Stimulated activated CD4-positive, alpha-beta T cell treated with anti-CD3 and anti-CD28 coated beads, Interleukin-15, amount 100 ng/mL, for 24 hours (primary cell): ENCODE data around the gene WHAMM.
"Not testable (repeated sequence)": the region's sequence is repeated elsewhere in the genome, so short reads cannot be mapped to it uniquely, and the experiment has no call there.

ENCODE experiments used
- DNase-seq: peaks from one replicate; pipeline ENCODE4 v3.0.0-alpha.2; 2020

WHAMM gene

DNA sequence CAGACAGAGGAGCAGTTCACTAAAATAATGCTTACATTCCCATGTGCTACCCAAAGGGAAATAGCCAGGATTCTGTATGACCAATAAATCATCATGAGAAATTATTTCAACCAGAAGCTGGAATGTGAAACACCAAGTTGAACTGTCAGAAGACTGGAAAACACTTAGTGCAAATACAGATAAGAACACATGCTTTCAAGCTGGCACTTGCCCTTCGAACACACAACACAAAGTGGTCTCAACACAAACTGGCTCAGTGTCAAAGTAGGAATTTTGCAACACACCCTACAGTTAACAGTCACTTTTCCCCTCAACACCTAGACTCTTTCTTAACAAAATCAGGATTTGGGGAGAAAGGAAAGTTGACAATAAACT, 4.9 kb upstream of the WHAMM start:
- no peak for DNase-seq

DNA sequence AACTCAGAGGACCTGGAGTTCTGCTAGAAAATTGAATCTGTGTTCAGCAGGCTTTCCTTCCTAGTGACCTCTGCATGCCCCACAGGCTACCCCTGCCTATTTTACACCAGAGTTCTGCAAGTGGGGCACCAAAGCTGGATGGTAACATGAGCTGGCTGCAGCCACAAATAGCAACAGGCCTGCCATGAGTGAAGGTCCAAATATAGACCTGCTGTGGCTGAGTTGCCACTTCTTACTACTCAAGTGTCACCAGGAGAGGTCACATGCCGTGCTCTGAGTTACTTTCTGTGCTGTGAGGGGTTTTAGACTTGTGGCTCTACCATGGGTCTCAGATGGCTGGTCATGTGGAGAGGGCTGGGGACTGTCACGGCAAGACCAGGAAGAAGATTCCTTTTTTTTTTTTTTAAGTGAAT, 3.4 kb upstream of the WHAMM start, which contains the start of gene FSD2:
Gene FSD2, minus strand, starts transcription at position 76 of the 413 bp plus-strand sequence. CDS start 18,679 bp downstream, outside the sequence.
- no peak for DNase-seq

DNA sequence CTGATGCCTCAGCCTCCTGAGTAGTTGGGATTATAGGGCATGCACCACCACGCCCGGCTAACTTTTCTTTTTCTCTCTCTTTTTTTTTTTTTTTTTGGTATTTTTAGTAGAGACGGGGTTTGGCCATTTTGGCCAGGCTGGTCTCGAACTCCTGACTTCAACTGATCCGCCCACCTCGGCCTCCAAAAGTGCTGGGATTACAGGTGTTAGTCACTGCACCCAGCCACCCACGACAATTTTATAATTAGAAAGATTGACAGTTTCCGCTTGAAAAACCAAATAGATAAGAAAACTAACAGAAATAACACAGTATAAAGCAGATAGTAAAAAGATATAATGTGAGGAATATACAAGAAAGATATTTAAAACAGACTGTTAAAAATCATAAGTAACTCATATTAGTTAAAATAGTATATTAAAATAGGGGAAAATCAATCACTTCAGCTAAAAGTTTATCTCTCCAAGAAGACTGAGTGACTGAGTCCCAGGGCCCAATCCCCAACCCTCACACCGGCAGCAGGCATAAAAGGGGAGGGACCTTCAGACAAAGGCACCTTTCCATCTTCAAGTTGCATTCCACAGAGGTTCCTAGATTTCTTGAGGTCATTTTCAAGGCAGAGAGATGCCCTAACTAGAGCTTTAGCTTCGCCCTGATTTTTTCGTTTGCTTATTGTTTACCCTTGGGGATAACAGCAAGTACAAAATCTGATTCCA, 1.4 kb upstream of the WHAMM start:
- no peak for DNase-seq

DNA sequence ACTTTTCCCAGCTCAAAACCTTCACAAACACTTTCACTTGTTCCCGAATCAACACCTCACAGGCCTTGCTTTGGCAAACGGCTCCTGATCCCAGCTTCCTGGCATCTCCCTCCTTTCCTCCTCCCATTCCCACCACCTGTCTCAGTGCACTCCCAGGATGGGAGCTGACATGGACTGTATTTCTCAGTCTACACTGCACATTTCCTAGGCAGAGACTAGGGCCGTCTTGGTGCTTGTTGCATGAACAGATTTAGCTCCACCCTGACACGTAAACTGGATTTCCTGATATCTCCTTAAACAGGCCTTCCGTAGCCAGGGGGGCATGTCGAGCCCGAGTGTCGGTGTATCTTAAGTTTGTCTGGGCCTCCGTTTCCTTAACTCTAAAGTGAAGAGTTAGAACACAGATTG, 790 bp upstream of the WHAMM start:
- DNase-seq, result no peak

DNA sequence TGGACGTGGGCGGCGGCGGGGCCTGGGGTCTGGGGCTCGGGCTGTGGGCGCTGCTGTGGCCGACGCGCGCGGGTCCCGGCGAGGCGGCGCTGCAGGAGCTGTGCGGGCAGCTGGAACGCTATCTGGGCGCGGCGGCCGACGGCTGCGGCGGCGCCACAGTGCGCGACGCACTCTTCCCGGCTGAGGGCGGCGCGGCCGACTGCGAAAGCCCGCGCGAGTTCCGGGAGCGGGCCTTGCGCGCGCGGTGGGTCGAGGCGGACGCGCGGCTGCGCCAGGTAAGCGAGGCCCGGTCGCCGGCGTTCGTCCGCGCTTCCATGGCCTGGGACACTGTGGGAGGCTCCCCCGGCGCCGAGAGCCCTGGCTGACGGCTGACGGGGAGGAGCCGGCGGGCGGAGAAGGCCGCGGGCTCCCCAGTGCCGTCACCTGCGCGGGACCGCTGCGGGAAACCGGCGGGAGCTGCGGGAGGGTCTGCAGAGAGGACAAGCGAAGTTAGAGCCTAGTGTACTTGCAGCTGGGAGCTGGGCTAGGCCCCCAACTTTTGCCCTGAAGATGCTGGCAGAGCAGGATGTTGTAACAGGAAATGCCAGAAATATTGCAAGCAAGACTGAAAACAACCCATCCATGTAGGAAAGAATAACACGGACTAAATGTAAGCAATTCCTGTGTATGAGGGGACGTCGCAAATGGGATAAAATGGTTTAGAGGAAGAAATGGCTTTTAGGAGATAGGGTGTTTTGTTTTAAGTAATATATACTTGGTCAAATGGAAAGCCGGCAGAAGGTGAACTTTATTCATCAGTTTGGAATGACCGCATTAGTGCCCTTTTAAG, 847 bp downstream of the WHAMM start:
- peak; percentile 47 for DNase-seq

DNA sequence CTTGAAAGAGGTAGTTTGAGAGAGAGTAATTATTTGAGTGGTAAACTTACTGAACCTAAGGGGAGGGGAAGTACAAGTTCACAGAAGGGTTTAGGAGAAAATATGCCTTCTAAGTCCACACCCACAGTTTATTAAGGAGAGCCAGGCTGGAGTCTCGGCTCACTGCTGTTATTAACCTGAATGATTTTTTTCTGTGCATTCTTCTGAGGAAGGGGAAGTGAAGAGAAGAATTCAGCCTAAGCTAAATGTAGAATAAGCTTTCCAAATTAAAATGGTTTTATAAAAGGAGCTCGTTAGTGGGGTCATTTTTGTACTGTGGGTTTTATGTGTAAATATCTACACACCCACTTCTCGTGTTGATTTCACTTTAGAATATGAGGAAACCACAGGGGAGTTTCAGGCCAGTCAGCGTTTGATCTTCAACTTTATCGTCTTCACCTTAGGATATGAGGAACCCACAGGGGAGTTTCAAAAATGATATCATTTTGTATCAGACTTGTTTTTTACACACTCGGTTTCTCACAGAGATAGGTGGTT, 1.5 kb downstream of the WHAMM start:
- DNase-seq, result peak; percentile 53

DNA sequence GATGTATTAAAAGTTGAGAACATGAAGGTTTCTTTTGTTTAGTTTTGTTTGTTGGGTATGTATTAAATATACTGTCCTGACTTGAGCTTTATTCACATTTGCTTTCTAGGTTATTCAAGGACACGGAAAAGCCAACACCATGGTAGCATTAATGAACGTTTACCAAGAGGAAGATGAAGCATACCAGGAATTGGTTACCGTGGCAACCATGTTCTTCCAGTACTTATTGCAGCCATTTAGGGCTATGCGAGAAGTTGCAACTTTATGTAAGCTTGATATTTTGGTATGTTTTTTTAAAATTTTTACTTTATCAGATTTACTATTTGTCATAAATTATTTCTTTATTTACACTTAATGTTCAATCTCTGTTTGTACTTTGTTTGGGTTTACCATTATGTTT, 3.6 kb downstream of the WHAMM start:
- no peak for DNase-seq

DNA sequence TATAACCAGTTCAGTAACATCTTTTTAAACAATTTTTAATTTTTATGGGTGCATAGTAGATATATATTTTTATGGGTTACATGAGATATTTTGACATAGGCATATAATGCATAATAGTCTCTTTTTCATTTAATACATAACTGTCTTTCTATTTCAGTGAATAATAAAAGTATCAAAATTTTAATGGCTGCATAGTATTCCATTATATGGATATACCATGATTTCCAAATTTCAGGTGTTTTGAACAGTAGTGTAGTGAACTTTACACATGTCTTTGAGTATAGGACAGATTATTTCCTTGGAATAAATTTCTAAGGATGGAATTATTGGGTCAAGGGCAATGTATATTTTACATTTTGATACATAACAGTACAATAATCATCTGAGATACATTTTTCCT, 10.7 kb downstream of the WHAMM start:
- no peak for DNase-seq

DNA sequence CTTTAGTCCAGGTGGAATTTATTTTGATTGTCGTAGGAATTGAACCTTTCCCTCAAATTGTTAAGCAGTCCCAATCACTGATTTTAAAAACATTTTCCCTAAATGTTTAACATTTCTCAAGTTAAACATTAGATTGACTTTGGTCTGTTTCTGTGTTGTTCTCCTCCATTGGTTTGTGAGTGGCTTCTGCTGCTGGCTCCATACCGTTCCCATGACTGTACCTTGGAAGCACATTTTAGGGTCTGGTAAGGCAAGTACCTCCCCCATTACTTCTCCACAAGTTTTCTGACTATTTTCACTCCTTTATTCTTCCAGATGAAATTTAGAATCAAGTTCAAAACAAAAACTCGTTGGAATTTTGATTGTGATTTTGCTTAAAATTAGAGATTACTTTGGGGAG, 12.0 kb downstream of the WHAMM start:
- not testable (repeated sequence) for DNase-seq

DNA sequence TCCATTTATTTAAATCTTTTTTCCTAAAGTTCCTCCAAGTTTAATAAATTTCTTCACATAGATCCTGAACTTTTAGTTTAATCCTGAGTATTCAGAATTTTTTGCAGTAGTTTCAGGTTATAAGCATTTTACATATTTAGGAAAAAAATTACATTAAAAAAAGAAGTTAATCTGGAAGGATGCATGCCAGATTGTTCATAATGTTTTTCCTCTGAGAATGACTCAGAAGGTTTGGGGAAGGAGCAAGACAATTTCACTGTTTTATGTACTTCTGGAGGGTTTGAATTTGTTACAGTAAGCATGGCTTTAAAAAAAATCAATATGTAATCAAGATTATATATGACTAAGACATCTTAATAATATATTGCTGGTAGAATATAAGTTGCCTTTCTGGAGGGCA, 12.4 kb downstream of the WHAMM start:
- not testable (repeated sequence) for DNase-seq

DNA sequence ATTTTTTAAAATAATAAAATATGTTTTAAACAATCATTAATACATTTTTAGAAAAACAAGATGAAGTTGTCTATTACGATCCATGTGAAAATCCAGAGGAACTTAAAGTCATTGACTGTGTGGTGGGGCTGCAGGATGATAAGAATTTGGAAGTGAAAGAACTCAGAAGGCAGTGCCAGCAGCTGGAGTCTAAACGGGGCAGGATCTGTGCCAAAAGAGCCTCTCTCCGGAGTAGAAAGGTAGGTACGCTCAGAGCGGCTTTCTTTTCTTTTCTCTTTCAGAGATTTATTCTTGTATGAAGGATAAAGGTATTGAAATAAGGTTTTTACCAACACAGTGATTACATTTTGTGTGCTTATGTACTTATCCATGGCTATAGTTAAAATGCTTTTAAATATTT, 13.6 kb downstream of the WHAMM start:
- DNase-seq, result no peak

DNA sequence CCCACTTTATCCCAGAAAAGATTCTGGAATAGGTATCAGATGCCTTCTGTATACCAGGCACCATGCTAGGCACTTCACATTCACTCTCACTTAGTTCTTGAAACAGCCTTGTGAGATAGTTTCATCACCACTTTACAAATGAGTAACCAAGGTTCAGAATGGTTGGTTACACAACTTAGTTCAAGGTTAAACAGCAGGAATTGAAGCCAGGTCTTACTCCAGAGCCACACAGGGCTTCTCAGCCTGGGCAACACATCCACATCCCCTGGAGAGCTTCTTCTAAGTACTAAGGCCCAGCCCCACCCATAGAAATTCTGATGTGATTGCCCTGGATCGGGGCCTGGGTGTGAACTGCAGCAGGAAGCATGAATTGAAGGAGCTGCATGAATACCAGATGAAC, 18.6 kb downstream of the WHAMM start:
- DNase-seq, result no peak

DNA sequence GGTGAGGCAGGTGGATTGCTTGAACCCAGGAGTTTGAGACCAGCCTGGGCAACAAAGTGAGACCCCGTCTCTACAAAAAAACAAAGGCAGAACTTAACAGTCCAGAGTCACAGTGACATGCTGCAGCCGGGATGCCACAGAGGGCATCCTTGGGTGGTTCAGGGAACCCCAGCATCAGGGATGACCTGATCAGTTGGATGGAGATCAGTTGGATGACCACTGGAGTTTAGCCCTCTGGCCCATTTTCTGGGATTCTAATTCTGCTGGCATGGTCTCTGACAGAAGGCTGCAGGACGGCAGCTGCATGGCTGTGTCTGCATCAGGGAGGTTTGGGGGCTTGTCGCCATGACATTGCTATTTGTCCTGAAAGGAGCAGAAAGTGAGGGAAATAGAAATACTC, 19.8 kb downstream of the WHAMM start:
- DNase-seq, result no peak

DNA sequence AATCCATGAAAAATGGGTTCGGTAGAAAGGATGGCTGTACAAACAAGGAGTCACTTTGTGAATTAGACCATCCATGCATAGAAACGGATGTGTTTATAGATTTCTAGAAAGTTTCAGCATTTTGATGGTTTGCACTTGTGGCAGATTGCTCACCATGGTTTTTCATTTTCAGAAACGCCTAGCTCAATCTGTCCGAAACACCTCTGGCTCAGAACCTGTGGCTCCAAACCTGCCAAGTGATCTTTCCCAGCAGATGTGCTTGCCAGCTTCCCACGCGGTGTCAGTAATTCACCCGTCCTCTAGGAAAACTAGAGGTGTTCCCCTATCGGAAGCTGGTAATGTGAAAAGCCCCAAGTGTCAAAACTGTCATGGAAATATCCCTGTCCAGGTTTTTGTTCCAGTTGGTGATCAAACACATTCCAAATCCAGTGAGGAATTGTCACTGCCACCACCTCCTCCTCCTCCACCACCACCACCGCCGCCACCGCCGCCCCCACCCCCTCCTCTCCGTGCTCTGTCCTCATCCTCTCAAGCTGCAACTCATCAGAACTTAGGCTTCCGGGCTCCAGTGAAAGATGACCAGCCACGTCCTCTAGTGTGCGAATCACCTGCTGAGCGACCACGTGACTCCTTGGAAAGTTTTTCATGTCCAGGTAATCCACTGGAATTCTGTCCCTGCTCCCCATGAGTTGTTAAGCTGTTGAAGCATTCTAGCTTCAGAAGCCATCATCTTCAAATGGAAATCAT, 21.2 kb downstream of the WHAMM start:
- DNase-seq, result no peak

DNA sequence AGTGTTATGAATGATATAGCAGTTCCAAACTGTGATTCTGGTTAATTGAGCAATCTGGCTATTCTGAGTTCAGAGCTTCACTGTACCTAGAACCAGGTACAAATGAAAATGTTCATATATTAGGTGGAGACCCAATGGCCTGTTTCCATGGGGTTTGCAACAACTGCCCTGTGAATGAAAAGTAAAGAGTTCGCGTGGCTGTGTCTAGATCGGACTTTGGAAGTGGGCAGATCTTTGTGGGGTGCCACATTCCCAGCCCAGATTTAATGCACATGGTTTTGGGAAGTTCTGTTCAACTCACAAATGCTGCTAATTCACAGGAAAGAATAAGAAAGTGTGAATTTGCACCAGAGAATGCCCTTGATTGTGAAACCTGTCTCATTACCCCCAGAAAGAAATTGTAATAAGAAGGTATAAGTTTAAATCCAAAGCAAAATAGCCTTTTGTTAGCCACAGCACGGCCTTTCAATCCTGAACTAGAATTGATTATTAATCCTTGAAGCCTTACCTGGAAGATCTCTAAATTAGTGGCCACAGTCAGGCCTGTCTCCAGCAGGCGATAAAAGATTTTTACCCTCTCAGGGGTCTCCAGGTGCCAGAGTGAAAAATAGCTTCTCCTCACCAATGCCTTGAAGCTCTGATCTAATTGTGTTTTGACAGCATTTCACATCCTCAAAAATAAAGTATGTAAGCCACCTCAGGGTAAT, 22.6 kb downstream of the WHAMM start:
- no peak for DNase-seq

DNA sequence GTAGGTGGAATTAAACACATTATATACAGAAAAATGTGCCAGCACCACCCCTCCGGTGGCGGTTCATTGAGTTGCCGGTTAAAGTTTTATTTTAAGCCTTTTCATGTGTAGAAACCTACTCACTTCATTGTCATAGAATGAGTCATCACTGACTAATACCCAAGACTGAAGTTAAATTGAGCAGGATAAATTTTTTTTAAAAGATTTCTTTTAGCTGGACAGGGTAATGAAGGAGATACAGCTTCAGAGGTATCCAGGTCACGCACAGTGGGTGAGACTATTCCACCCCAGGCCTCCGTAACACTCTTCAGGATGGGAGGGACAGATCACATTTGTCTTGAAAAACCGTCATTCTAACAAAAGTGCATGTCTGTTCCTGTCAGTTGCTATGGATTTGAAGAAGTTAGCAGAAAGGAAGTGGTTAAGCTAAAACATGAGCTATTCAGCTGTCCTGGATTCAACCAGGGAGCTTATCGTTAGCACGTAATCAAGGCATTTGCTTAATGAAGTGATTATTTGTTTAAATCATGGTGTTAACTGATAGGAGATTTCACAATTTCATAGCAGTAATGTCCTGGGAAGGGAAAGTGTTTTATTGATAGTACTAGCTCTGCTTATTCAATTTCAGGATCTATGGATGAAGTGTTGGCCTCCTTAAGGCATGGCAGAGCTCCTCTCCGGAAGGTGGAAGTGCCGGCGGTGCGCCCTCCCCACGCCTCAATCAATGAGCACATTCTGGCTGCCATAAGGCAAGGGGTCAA, 23.4 kb downstream of the WHAMM start:
- peak; percentile 66 for DNase-seq

DNA sequence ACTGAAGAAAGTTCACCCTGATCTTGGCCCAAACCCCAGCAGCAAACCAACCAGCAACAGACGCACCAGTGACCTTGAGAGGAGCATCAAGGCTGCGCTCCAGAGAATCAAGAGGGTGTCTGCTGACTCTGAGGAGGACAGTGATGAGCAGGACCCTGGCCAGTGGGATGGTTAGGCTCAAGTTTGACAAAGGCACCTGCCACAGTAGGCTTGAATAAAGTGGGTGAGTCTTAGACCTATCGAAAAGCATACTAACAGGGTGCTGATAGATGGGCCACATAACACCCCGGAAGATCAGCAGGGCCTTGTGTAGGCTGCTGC, 23.9 kb downstream of the WHAMM start:
- no peak for DNase-seq

DNA sequence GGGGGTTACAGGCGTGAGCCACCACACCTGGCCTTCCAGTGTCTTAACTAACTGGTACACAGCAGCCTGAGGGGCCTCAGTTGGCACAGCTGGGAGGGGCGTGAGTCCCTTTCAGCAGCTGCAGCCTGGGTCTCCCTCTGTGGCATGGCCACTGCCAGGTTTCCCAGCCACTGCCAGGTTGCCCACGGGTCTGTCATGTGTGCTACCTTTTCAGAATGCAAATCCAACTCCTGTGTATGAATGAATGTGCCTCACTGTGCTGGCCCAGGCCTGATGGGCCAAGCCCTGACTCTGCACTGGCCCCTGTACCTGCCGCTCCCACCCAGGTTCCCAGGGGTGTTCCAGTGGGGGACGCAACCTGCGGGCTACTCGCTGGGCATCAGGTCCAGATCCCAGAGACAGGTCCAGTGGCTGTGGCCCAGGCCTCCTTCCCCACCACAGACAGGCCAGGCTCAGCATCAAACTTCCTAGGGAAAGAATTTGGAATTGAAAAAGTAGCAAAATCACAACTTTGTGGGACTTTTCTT, 26.0 kb downstream of the WHAMM start:
- no peak for DNase-seq

DNA sequence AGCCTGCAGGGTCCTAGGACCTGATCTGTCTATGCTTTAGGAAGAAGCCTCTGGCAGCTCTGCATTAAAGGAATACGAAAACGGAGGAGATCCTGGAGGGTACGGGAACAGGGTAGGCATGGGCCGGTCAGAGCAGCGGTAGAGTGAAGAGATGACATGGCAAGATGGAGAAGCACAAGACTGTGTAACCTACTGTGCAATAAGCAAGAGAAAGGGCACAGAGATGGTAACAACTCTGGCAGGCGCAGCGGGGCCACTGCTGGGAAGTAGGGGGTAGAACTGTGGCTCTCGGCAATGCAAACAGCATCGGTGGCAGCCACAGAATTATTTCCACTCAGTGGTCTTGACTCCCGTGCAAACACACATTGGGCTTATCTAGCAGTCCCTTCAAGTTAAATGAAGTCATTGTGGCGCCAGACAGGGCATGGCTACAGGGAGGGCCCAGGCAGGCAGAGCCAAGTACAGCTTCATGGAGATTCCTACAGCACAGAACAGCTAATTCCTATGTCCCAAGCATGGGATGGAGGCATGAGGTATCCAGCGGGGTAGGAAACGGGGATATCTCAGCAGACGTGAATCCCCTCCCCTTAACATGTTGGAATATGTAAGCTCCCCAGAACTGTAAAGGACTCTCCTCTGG, 28.8 kb downstream of the WHAMM start:
- no peak for DNase-seq

DNA sequence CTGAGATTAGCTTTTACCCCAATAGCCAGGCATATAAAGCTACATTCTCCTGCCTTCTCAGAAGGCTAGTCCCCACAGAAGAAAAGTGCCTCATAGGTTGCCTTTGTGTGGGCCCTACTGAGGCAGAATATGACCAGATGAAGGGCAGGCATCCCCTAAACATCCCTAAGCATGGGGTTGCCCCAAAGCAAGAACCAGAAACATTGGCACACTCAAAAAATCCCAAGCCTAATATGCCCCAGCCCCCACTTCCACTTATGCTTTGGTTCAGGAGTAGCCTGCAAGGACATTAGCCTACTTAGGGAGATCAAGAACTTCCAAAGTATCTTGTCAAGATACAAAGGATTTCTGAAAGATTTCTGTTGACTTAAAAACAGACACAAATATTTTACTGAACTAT, 29.7 kb downstream of the WHAMM start:
- DNase-seq, result no peak

DNA sequence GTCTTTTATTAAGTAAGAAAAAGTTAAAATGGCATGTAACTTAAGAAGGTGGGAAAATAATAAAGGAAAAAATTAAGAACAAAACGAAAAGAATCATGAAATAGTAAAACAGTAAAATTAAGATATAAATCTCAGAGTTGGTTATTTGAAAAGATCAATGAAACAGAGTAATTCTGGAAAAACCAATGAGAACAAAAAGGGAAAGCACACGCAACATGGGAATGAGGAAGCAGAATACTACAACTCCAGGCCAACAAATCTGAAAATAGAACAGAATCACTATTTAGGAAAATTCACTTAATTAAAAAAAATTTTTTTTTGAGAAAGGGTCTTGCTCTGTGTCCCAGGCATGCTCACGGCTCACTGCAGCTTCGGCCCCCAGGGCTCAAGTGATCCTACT, 30.7 kb downstream of the WHAMM start:
- DNase-seq, result no peak
